HUES48 (cell line): ENCODE data around the gene AOC3.

Experiments
- H3K27ac ChIP-seq: one replicate; pipeline ENCODE4 v1.7.0; 2013; ENCODE audit warnings: low read depth, low read length, inconsistent platforms
- H3K27me3 ChIP-seq: 2 replicates; pipeline ENCODE4 v1.6.1; 2013; ENCODE audit warnings: mild to moderate bottlenecking, low read length; ENCODE audit not compliant: control insufficient read depth, insufficient read depth
- H3K36me3 ChIP-seq: 2 replicates; pipeline ENCODE4 v1.6.1; 2013; ENCODE audit warnings: low read length; ENCODE audit not compliant: control insufficient read depth, insufficient read depth
- H3K4me1 ChIP-seq: 2 replicates; pipeline ENCODE4 v1.6.1; 2013; ENCODE audit warnings: mild to moderate bottlenecking, low read length; ENCODE audit not compliant: control insufficient read depth, insufficient read depth
- H3K4me3 ChIP-seq: 2 replicates; pipeline ENCODE4 v1.5.1; 2013; ENCODE audit warnings: mild to moderate bottlenecking, low read depth, low read length
- H3K9ac ChIP-seq: 2 replicates; pipeline ENCODE4 v1.6.1; 2013; ENCODE audit warnings: mild to moderate bottlenecking, low read depth, low read length, moderate library complexity
- H3K9me3 ChIP-seq: 2 replicates; pipeline ENCODE4 v1.6.1; 2013; ENCODE audit warnings: low read length; ENCODE audit not compliant: control insufficient read depth, insufficient read depth

AOC3 gene

GRCh38 chr17:42830971-42831370, 20.0 kb upstream of the AOC3 start:
- H3K27ac ChIP-seq, result no peak overlapping the region
- peaks cover 16% of the 10 kb centered on the region for H3K36me3 ChIP-seq
- H3K9ac ChIP-seq, result no peak overlapping the region
- H3K4me1 ChIP-seq, result peaks cover 7% of the 10 kb centered on the region; the same call in 1 of the 2 replicates
- 0 out of 2 replicates have a peak, but pooled peaks cover 9% of the 10 kb centered on the region for H3K27me3 ChIP-seq
- H3K4me3 ChIP-seq, result no peak overlapping the region
- no peaks in the 10 kb centered on the region for H3K9me3 ChIP-seq

GRCh38 chr17:42832213-42832933, 18.6 kb upstream of the AOC3 start:
- H3K36me3 ChIP-seq, result peaks cover 25% of the 10 kb centered on the region
- peak overlapping the region; percentile 92 for H3K4me3 ChIP-seq
- H3K27ac ChIP-seq, result peak overlapping the region; percentile 96
- H3K9ac ChIP-seq, result peak overlapping the region; percentile 99
- H3K4me1 ChIP-seq, result peaks cover 7% of the 10 kb centered on the region; the same call in 1 of the 2 replicates
- 0 out of 2 replicates have a peak, but pooled peaks cover 7% of the 10 kb centered on the region for H3K27me3 ChIP-seq
- H3K9me3 ChIP-seq, result no peaks in the 10 kb centered on the region

GRCh38 chr17:42832934-42833766, 17.8 kb upstream of the AOC3 start, which contains the start of gene PSME3:
Gene PSME3 (plus strand): TSS chr17:42833397. CDS start chr17:42833632, 235 bp downstream.
- Histone ChIP-seq H3K27ac (peak within 1 kb of the TSS; percentile 96), H3K4me3 (peak within 1 kb of the TSS; percentile 92), H3K9ac (peak within 1 kb of the TSS; percentile 99), H3K27me3 (0 out of 2 replicates have a peak, but pooled peaks cover 3% of the 10 kb centered on the region), H3K4me1 (peaks cover 7% of the 10 kb centered on the region; the same call in 1 of the 2 replicates), H3K36me3 (peaks cover 33% of the 10 kb centered on the region), H3K9me3 (no peaks in the 10 kb centered on the region)

- peaks cover 7% of the 10 kb centered on the region; the same call in 1 of the 2 replicates for H3K4me1 ChIP-seq
- peaks cover 40% of the 10 kb centered on the region for H3K36me3 ChIP-seq
- peak overlapping the region; percentile 99 for H3K9ac ChIP-seq
- no peaks in the 10 kb centered on the region for H3K9me3 ChIP-seq
- peak overlapping the region; percentile 92 for H3K4me3 ChIP-seq
- H3K27me3 ChIP-seq, result no peaks in the 10 kb centered on the region
- H3K27ac ChIP-seq, result peak overlapping the region; percentile 96
Observed at GRCh38 chr17:42833767-42834422, 17.1 kb upstream of the AOC3 start.

- Histone ChIP-seq H3K9me3 (no peaks in the 10 kb centered on the region), H3K27me3 (no peaks in the 10 kb centered on the region), H3K27ac (no peak overlapping the region), H3K4me3 (no peak overlapping the region), H3K9ac (no peak overlapping the region), H3K36me3 (peaks cover 57% of the 10 kb centered on the region), H3K4me1 (peaks cover 7% of the 10 kb centered on the region; the same call in 1 of the 2 replicates)
Observed at GRCh38 chr17:42835732-42836131, 15.3 kb upstream of the AOC3 start.

GRCh38 chr17:42841975-42842685, 8.9 kb upstream of the AOC3 start:
- no peak overlapping the region for H3K9ac ChIP-seq
- H3K4me3 ChIP-seq, result no peak overlapping the region
- peaks cover 85% of the 10 kb centered on the region for H3K36me3 ChIP-seq
- H3K4me1 ChIP-seq, result no peaks in the 10 kb centered on the region
- H3K27me3 ChIP-seq, result no peaks in the 10 kb centered on the region
- H3K27ac ChIP-seq, result no peak overlapping the region
- H3K9me3 ChIP-seq, result no peaks in the 10 kb centered on the region

- Histone ChIP-seq H3K27ac (no peak overlapping the region), H3K4me3 (no peak overlapping the region), H3K9ac (no peak overlapping the region), H3K9me3 (no peaks in the 10 kb centered on the region), H3K27me3 (no peaks in the 10 kb centered on the region), H3K36me3 (peaks cover 72% of the 10 kb centered on the region), H3K4me1 (no peaks in the 10 kb centered on the region)
Observed at GRCh38 chr17:42843358-42843934, 7.6 kb upstream of the AOC3 start.

GRCh38 chr17:42844271-42844670, 6.7 kb upstream of the AOC3 start, which contains the start of gene AOC2:
Gene AOC2 (plus strand): TSS chr17:42844580. CDS start chr17:42844627, 47 bp downstream.
- Histone ChIP-seq H3K27me3 (no peaks in the 10 kb centered on the region), H3K4me1 (no peaks in the 10 kb centered on the region), H3K36me3 (peaks cover 64% of the 10 kb centered on the region), H3K9me3 (no peaks in the 10 kb centered on the region), H3K9ac (no peak within 1 kb of the TSS), H3K27ac (no peak within 1 kb of the TSS), H3K4me3 (no peak within 1 kb of the TSS)

GRCh38 chr17:42844761-42845555, 6.0 kb upstream of the AOC3 start:
- Histone ChIP-seq H3K36me3 (peaks cover 58% of the 10 kb centered on the region), H3K4me1 (no peaks in the 10 kb centered on the region)

More at GRCh38 chr17:42844761-42845555, 6.0 kb upstream of the AOC3 start:
- Histone ChIP-seq H3K4me3 (no peak overlapping the region), H3K27me3 (no peaks in the 10 kb centered on the region), H3K27ac (no peak overlapping the region), H3K9ac (no peak overlapping the region), H3K9me3 (no peaks in the 10 kb centered on the region)
